Activated CD4-positive, alpha-beta T cell treated with anti-CD3 and anti-CD28 coated beads, Interleukin-2, amount 50 U/mL, for 48 hours (primary cell): ENCODE results near the gene NR4A1.

Experiments used
- DNase-seq, 2 experiments: peaks; one replicate each; pipeline ENCODE4 v3.0.0-alpha.2; 2020

Gene NR4A1

DNA sequence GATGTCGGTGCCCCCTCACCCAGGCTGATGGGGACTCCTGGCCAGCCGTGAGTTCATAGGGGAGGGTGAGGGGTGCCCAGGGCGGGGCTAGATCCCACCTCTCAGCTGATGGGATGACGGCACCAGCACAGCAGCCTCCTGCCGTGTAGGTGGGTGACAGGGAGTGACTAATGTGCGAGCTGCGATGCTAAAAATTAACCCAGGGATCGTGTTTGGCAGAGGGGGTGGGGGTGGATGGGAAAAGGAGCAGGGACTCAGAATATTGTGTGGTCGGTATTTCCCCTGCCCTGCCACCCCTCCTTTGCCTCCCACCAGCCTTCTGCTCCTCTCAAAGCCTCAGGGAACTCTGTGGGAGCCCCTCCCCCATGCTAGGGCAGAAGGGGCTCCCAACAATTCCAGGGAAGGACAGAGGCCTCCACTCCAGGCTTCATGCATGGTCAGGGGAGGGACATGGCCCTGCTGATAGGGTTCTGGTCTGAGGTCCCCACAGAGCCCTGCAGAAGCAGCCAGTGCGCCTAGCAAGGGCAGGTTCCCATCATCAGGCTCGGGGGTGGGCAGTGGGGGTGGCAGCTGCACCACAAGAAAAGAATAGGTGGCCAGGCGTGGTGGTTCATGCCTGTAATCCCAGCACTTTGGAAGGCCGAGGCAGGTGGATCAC, 32.0 kb upstream of the NR4A1 start:
- no peak for DNase-seq

DNA sequence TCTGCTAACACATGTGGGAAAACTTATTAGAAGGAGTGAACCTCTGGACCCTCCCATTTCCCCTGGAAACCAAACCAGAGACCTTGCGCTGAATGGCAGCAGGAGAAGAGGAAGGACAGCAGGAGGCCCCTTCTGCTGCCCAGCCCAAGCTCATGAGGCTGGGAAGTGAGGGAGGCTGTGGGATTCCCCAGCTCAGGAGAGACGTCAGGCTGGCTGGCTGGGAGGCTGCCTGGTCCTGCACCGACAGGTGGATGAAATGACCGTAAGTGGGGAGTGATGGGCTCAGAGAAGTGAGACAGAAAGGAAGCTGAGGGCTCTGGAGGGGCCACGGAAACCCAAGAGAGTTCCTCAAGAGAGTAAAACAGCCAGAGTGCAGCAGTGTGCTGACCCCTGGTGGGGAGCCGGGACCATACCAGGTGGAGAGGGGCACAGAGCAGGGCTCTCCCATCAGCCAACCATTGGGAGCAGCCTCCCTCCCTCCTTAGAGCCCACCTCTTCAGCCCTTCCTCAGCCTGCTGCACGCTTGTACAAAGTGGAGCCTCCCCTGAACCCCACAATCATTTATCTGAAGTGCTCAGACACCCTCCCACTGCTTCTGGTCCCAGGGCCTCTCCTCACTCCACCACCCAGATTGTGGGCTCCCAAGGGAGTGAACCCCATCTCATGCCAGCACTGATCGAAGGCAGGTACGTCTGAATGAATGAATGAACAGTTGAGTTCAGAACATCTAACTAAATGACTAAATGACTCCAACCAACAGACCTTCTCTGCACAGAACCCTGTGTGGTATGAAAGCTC, 30.5 kb upstream of the NR4A1 start:
- peak; percentile 59 to 70 for DNase-seq

DNA sequence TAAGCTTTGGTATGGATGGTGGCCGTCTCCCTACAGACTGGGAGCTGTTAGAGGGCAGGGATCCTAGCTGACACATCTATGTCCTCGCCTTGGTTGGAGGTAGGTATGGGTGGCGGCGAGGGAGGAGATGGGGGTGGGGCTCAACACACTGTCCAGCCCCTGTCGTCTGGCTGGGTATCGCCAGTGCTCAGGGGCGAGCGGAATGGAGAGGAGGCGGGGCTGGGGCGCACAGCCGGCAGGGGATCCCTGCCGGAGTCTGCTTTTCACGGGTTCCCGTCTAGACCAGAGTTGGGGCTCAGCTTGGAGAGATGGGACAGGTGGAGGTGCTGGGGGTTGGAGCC, 28.4 kb upstream of the NR4A1 start:
- DNase-seq: peak; percentile 46 to 52

DNA sequence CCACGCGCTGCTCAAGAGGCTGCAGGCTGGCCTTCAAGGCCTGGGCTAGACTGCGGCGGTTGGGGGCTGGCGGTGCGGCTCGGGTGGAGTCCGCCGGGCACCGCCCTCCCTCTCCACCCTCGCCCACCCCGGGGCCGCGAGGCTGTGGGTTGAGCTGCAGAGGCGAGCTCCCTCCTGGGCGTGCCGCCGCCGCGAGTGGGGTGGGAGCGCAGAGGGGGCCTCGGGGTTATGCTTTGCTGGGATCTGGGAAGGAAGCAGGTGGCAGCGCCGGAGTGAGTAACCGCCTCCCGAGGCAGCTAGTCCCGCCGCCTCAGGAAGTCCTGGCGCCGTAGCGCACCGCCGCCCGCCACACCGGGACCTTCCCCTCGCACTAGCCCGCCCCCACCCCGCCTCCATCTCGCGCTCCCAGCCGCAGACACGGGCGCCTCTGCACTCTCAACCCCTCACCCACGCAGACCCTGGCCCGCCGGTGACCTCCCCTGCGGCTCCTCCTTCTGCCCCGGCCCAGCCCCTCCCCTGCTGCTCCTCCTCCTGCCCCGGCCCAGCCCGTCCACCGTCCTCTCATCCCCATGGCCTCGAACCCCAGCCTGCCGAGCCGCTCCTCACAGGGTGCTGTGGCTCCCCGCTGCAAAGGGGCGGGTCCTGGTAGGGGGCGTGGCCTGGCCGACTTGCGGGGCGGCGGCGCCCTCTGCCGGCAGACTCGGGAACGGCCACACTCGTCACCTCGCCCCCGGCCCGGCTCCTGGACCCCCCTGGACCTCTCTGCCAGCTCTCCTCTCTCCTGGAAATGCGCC, 27.9 kb upstream of the NR4A1 start:
- peak; percentile 97 to 98 for DNase-seq

DNA sequence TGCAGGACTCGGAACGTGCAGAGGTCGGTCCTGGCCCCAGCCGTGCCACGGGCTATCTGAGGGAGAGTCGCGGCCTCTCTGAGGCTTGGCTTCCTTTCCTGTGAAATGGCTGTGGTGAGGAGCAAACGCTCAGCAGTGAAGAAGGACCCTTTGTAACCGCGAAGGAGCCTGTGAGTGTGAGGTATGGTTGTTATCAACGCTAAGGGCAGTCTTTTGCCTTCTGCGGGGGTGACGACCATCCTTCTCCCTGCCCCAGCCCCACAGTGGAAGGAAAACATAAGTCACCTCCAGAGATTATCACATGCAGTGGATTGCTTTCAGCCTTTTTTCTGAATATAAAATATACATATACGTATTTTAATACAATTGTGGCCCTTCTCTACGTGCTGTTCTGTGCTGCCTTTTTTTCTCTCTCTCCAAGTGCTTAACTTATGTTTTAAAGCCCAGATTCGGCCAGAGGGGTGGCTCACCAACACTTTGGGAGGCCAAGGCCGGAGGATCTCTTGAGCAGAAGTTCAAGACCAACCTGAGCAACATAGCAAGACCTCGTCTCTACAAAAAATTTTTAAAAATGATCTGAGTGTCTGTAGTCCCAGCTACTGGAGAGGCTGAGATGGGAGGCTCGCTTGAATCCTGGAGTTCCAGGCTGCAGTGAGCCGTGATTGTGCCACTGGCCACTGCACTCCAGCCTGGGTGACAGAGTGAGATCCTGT, 27.1 kb upstream of the NR4A1 start:
- DNase-seq: no peak

DNA sequence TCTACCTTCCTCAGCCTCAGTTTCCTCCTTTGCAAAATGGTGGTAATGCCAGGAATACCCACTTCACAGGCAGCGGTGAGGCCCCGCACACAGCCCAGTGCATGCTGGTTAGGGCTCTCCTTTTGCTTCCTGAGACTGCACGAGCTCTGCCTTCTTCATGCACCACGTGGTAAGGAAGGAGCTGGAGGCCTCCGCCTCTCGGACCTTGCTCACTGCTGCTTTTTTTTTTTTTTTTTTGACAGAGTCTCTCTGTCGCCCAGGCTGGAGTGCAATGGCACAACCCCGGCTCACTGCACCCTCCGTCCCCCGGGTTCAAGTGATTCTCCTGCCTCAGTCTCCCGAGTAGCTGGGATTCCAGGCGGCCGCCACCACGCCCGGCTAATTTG, 26.4 kb upstream of the NR4A1 start:
- DNase-seq: peak; percentile 64 to 73

DNA sequence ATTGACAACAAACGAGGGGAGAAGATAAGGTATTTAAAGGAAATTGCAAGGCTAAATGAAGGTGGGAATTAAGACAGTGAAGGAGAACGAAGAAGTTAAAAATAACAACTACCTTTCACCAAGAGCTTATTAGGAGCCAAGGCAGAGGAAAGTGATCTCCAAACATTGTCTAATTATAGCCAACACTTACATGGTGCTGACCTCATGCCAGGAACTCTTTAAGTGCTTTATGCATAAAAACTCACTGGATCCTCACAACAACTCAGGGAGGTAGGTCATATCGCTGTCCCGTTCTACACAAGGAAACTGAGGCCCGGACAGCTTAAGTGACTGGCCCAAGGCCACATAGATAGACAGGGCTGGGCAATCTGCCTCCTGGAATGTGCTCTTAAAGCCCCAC, 25.0 kb upstream of the NR4A1 start:
- DNase-seq: no peak

DNA sequence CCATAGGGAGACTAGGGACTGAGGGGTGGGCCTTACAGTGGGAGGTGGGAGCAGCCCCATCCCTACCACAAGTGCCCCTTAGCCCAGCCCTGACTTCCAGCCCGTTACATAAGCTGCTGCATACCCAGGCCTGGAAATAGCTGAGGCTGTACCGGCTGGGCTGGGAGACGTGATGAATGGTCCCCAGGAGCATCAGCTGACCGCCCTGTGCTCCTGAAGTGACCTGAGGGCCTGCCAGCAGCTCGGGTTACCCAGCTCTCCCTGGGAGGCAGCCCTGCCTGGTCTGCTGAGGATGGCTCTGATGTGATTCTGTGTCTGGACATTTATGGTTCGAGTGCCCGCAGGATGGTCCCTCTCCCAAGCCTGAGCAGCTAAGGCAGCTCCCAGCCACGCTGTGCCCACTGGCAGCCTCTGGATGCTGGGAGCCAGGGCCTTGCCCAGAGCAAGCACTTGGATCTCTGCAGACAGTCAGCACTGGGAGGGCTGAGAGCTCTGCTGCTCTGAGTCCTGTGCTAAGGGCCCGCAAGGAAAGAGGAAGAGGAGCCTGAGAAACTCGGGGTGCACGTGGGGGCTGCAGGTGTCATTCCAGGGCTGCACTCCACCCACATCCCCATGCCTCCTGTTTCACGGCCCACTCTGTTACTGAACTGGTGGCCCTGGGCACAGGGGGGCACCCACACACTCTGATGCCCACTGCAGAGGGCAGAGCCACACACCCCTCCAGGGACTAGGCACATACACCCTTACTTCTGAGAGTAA, 24.0 kb upstream of the NR4A1 start:
- no peak for DNase-seq

DNA sequence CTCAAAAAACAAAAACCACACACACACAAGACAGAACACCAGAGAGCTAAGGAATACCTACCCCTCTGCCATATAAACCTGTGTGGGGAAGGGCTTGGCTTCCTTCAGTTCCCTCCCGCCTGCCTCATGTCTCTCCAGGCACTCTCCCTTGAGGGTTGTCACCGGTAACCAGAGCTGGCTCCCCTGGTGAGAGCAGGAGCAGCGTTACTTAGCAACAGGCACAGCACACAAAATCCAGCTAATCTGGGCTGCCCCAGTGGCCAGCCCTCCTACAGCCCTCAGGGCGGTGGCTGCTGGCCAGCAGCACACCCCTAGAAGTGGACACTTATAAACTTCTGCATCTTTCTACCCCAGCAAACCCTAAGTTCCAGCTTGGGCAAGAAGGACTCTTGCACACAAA, 21.6 kb upstream of the NR4A1 start:
- DNase-seq: no peak

DNA sequence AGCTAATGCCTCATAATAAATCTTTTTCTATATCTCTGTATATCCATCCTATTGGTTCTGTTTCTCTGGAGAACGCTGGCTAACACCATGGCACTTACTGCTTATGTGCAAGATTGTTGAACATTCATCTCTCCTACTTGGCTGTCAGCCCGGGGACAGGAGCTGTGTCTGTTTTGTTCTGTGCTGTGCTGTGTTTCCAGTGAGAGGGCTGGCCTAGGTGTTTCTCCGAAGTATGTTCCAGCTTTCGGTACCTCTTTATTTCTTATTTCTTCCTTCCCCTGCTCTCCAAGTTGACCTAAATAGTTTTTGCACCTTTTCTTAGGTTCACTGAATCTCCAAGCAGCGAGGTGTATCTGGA, 18.8 kb upstream of the NR4A1 start:
- DNase-seq: no peak

DNA sequence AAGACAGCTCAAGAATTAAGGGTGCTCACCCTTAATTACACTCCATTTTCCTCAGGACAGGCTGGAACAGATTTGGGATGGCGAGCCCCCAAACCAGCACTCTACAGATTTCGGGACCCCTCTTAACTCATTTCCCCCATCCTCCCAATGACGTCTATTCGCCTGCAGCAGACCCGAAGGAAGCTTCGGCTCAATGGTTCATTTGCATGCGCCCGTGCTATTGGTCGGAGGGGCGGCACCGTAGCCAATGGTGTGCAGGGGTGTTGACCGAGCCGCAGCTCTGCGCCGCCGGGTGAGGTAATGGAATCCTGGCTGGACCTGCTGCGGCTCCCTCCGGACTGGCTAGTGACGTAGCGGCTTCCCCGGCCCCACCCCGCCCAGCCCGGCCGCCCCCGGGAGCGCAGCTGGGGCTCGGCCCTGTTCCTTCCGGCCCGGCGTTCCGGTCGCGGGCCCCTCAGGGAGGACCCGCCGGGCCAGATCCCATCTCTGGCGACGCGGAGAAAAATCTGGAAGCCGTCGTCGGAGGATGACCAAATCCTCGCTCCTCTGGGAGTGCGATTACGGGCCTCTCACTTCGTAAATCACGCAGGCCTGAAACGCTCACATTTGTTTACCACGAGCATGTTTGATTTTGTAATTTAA, 18.3 kb upstream of the NR4A1 start:
- DNase-seq: peak; percentile 91 to 93

DNA sequence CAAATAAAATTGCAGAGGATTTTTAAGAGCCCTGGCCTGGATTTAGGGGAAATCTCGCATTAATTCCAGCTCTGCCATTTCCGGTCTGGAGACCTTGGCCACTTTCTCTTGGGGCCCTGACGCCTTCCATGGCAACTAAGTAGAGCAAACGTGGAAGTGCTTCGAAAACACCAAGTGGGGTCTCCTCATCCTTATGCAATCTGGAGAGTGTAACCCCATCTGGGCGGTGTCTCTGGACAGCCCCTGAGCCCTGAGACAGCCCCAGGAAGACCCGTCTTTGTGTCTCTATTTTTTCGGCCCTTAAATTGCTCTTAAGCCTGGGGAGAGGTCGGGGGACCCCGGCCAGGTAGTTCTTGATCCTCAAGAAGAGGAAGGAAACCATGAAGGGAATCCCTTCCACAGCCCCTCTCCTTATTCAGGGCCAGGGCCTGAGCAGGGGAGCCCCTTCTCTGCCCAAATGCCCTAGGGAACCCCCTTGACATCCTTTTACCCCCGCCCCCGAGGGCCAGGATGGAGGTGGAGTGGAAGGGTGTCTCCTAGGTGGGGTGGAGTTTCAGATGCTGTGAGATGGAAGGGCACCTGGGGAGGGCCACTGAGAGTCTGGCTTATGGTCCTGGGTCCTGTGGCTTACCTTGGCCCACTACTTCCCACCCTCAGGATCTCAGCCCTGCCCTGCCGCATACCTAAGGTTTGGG, 17.6 kb upstream of the NR4A1 start:
- DNase-seq: no peak

DNA sequence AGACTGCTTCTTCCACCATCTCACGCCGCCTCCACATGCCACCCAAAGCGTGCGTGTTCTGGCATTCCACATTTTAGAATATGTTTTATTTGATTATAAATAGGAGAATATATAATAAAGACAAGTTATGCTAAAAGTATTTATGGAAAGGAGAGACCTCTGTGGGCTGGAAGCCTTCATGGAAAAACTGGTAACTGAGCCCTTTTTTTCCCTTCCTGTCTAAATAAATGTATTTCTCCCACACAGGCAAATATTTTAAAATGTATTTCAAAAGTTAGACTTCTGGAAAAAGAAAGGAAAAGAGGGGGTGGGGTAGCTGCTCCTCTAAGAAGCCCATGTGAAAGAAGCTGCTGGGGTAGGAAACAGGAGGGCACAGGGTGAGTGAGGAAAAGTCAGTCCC, 16.1 kb upstream of the NR4A1 start:
- no peak for DNase-seq

DNA sequence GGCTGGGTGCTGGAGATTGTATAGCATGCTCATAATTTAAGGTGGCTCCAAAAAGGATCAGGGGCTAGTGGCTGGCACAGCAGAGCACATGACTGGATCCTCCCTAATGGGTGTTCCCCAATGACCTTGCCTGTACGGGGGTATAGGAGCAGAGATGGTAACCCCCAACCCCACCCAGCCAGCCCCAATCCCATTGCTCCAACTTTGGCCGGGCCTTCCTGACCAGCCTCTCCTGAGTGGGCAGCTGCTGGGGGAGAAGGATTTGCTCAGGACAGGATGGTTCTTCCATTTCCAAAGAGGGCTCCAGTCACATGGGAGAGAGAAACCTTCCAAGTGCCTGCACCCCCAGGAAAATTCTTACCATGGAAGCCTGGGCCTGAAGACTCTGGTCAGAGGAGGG, 15.3 kb upstream of the NR4A1 start:
- no peak for DNase-seq

DNA sequence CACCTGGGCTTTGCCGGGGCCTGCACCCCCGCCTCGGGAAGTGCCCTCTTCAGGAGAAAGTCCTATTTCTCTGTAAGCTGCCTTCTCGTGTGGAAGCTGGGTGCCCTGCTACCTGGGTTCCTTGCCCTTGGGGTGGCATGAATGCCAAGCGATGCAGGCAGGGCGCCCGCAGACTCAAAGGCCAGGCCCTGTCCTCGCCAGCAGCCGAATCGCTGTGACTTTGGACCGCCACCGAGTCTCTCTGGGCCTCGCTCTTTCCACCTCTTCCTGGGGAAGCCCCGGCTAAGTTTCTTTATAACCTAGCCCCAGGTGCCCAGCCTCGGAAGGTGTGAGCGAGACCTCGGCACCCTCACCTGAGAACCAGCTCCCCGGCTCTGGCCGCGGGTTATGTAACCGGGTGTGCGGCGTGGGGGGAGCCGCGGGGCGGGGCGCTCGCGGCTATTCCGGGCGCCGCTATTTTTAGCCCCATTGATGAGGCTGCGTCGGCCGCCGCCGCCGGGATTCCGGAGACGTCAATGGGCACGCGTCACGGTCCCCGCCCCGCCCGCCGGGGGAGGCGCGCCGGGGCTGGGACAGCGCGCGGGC, 14.6 kb upstream of the NR4A1 start:
- DNase-seq: peak; percentile 73 to 80

DNA sequence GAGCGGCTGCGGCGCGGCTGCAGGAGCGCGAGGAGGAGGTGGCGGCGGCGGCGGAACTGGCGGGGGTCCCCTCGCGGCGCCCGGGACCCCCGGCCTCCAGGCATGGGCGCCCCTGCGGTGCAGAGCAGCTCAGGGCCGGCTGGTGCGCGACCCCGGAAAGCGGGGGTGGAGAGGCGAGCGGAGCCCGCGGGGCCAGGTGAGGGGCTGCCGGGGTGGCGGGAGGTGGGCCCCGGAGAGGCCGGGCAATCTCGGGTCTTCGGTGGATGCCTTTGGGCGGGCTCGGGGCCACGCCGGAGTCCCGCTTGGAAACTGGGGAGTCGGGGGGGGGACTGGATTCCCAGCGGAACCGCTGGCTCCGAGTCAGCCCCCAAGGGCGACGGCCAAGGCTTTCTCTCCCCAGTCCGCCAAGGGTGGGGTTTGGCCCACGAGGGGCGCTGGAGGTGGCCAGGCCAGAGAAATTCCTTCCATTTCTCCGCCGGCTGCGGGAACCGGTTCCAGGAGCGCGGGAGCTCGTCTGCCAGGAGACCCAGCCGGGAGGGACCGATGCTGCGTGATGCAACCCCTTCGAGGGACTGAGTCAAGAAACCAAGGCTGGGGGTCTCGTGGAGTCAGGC, 13.9 kb upstream of the NR4A1 start:
- no peak for DNase-seq

DNA sequence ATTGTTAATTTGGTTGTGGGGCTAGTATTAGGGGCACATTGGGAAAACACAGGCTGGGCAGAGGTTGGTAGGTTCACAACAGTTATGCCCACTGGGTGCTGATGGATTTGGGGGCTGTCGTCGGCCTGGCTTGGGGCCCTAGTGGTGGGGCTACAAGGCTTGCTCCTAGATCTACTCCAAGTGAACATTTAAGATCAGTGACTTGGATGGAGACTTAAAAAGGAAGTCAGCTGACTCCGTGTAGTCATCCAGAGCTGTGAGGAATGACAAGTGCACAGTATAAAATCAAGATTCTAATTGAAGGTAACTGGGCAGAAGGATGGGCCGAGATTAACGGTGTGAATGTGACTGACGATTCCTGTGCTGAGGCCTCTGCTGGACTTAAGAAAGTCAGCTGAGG, 12.8 kb upstream of the NR4A1 start:
- DNase-seq: no peak

DNA sequence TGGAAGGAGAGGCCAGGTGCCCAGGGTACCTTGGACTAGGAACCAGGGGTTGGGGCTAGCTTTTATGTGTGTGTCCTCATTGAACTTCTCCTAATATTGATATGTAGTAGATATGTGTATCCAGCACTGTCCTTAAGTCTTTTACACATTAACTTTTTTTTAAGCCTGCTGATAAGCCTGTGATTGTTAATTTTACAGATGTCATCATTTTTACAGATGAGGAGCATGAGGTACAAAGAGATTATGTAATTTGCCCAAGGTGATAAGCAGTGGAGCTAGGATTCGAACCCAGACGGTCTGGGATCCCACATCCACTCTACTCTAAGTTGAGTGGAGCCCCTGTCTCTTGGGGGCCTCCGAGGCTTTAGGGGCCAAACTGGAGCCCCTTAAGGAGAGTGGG, 10.2 kb upstream of the NR4A1 start:
- DNase-seq: no peak

DNA sequence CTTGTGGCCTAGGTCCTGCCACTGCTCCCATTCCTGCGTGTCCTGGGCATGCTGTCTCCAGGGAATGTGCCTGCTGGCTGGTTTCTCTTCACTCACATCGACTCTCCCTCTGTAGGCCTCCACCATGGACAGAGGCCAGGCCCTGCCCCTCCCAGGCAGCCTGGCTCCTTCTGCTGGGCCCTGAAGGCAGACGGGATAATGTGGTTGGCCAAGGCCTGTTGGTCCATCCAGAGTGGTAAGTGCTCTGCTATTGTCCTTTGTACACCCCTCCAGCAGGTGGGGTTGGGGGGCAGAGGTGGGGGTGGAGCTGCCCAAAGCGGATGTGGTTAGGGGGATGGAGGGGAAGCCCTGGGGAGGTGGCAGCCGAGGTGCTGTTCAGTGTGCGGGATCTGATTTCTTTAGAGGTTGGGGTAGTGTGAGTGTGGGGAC, 9.5 kb upstream of the NR4A1 start:
- no peak for DNase-seq

DNA sequence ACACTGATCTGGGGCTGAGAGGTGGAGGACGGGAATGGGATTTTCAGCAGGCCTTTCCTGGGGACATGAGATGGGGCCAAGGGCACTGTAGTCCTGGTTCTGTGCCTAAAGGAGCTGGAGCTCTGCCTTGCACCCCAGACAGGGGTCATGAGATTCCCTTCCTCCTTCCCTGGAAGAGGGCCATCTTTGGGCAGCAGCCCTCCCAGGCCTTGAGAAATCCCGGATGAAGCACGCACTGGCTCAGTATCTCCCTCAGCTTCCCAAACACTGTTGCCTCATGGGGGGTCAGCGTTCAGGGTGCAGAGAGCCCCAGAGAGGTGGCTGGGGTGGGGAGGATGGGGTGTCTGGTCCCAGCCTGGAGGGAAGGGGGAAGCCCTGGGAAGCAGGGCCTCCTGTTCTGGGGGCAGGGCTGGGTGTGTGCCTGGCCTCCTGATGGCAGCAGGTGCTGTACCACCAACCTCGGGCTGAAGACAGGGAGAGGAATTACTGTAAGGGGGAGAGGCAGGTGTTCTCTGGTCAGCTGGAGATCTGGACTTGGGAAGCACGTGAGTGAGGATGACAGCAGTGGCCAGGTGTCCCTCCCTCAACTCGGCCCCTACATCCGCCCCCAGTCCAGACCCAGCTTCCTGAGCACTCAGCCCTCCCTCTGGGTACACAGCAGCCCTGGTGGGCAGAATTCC, 8.4 kb upstream of the NR4A1 start:
- no peak for DNase-seq
